GM12891 (cell line): ENCODE data around the gene COLEC11.

Experiments used
- POLR2A ChIP-seq: IDR thresholded peaks from 2 replicates; pipeline ENCODE4 v1.6.1; 2011; ENCODE audit warnings: low read depth, low read length, control low read depth
- POLR2AphosphoS5 ChIP-seq: IDR thresholded peaks from 2 replicates; pipeline ENCODE4 v1.6.1; 2011; ENCODE audit warnings: low read depth, low read length, control low read depth

GRCh38 chr2:3654531-3655225 is 59.8 kb downstream of the COLEC11 start:
- TF ChIP-seq POLR2AphosphoS5 (no peak), POLR2A (no peak)
